Measurements from ENCODE around the gene VIT. TPM values are rescaled to one million over a fixed set of nuclear protein-coding genes. Genes with fewer than 3 reads are reported as not detected.
A peak's percentile ranks its signal among the peaks of the same experiment; 100 is the strongest.

VIT gene, protein sequence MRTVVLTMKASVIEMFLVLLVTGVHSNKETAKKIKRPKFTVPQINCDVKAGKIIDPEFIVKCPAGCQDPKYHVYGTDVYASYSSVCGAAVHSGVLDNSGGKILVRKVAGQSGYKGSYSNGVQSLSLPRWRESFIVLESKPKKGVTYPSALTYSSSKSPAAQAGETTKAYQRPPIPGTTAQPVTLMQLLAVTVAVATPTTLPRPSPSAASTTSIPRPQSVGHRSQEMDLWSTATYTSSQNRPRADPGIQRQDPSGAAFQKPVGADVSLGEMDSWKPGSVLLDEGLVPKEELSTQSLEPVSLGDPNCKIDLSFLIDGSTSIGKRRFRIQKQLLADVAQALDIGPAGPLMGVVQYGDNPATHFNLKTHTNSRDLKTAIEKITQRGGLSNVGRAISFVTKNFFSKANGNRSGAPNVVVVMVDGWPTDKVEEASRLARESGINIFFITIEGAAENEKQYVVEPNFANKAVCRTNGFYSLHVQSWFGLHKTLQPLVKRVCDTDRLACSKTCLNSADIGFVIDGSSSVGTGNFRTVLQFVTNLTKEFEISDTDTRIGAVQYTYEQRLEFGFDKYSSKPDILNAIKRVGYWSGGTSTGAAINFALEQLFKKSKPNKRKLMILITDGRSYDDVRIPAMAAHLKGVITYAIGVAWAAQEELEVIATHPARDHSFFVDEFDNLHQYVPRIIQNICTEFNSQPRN
- total RNA-seq: not detected in 2 replicates

- no peak for DNase-seq (ENCODE audit: low read depth)
- no peaks in the 10 kb centered on the region for H3K27me3 ChIP-seq (ENCODE audit: control insufficient read depth, insufficient read depth, low read length)
- no peaks in the 10 kb centered on the region for H3K36me3 ChIP-seq (ENCODE audit: control insufficient read depth, insufficient read depth, low read length)
- TF ChIP-seq, protein P1, sequence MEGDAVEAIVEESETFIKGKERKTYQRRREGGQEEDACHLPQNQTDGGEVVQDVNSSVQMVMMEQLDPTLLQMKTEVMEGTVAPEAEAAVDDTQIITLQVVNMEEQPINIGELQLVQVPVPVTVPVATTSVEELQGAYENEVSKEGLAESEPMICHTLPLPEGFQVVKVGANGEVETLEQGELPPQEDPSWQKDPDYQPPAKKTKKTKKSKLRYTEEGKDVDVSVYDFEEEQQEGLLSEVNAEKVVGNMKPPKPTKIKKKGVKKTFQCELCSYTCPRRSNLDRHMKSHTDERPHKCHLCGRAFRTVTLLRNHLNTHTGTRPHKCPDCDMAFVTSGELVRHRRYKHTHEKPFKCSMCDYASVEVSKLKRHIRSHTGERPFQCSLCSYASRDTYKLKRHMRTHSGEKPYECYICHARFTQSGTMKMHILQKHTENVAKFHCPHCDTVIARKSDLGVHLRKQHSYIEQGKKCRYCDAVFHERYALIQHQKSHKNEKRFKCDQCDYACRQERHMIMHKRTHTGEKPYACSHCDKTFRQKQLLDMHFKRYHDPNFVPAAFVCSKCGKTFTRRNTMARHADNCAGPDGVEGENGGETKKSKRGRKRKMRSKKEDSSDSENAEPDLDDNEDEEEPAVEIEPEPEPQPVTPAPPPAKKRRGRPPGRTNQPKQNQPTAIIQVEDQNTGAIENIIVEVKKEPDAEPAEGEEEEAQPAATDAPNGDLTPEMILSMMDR (IDR thresholded peaks at IDR 0.05; ENCODE audit: insufficient read depth, low read length, poor library complexity, severe bottlenecking): no peak
- H3K4me3 ChIP-seq (ENCODE audit: low read depth, low read length): no peak within 1 kb of the TSS
Observed at GRCh38 chr2:36696533-36696932, at the start of gene VIT. VIT (plus strand) TSS chr2:36696707; CDS start chr2:36716371, 19,664 bp downstream.

DNA sequence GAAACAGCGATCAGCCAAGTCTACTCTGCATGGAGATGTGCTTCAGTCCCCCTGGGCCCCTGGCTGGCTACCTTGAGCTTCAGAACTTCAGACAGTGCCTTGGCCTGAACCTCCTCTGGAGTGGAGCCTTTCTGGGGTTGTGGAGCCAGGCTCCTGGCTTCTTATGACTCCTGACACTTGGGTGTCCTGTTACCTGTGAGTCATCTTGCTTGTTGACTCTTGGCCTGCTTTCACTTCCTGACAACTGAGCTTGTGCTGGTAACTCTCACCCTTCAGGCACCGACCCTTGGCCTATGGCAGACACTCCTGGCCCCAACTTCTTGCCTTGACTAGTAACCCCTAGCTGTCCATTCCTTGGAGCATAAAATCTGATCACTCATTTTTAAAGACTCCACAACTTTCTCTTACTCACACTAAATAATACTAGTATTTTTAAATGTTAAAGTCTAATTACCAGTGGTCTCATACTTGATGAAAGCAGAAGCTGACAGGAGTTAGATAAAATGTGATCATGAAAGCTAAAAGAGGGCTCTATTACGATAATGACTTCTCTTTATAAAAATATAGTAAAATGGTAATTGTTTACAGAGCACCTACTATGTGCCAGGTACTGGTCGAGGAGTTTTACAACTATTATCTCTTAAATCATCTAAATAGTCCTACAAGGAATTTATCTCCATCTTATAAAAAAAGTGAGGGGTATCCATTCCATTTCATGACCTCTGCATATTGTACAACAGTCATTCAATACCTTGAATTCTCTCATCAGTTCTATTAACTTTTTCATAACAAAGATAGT lies 46.3 kb upstream of the VIT start:
- DNase-seq (ENCODE audit: low read depth): peak; percentile 47

GRCh38 chr2:36653155-36653554 lies 43.4 kb upstream of the VIT start:
- Histone ChIP-seq H3K4me3 (ENCODE audit: low read depth, low read length) (no peak overlapping the region), H3K27me3 (ENCODE audit: control insufficient read depth, insufficient read depth, low read length) (no peaks in the 10 kb centered on the region), H3K36me3 (ENCODE audit: control insufficient read depth, insufficient read depth, low read length) (no peaks in the 10 kb centered on the region)
- TF ChIP-seq, protein P1 (IDR thresholded peaks at IDR 0.05; ENCODE audit: insufficient read depth, low read length, poor library complexity, severe bottlenecking): no peak
- no peak for DNase-seq (ENCODE audit: low read depth)

More for the DNA sequence above, 46.3 kb upstream of the VIT start:
- TF ChIP-seq, protein P1 (IDR thresholded peaks at IDR 0.05; ENCODE audit: insufficient read depth, low read length, poor library complexity, severe bottlenecking): no peak
- Histone ChIP-seq H3K4me3 (ENCODE audit: low read depth, low read length) (no peak overlapping the region), H3K36me3 (ENCODE audit: control insufficient read depth, insufficient read depth, low read length) (no peaks in the 10 kb centered on the region), H3K27me3 (ENCODE audit: control insufficient read depth, insufficient read depth, low read length) (no peaks in the 10 kb centered on the region)

GRCh38 chr2:36653967-36654694 lies 42.4 kb upstream of the VIT start:
- H3K36me3 ChIP-seq (ENCODE audit: control insufficient read depth, insufficient read depth, low read length): no peaks in the 10 kb centered on the region
- TF ChIP-seq, protein P1 (IDR thresholded peaks at IDR 0.05; ENCODE audit: insufficient read depth, low read length, poor library complexity, severe bottlenecking): no peak
- no peak for DNase-seq (ENCODE audit: low read depth)
- H3K4me3 ChIP-seq (ENCODE audit: low read depth, low read length): no peak overlapping the region
- H3K27me3 ChIP-seq (ENCODE audit: control insufficient read depth, insufficient read depth, low read length): no peaks in the 10 kb centered on the region

DNA sequence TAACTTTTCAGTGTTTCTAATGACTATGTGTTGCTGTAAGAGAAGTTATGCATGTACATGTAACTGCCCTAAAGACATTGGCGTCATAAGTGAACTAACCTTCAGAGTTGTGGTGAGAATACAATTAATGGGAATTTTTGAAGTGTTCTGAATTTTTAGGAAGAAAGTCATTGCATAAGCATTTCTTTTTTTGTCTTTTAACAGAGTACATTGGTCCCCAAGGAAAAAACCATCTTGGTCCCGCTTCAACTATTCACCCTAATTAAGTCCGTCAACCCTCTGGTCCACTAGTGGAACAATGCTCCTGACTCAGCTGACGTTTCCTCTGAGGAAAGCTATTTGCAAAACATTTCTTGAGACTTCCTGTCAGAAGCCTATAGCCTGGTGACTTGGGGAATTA lies 41.1 kb upstream of the VIT start:
- no peak for DNase-seq (ENCODE audit: low read depth)
- TF ChIP-seq, protein P1 (IDR thresholded peaks at IDR 0.05; ENCODE audit: insufficient read depth, low read length, poor library complexity, severe bottlenecking): no peak
- Histone ChIP-seq H3K4me3 (ENCODE audit: low read depth, low read length) (no peak overlapping the region), H3K27me3 (ENCODE audit: control insufficient read depth, insufficient read depth, low read length) (no peaks in the 10 kb centered on the region), H3K36me3 (ENCODE audit: control insufficient read depth, insufficient read depth, low read length) (no peaks in the 10 kb centered on the region)

Measured in kidney epithelial cell (primary cell).